Endometrial microvascular endothelial cells (primary cell): ENCODE measurements around the gene CRADD. TPM values are rescaled to one million over a fixed set of nuclear protein-coding genes. Genes with fewer than 3 reads are reported as not detected.

ENCODE experiments used
- in situ Hi-C: cut with HindIII; loops from 2 replicates; pipeline ENCODE4 v1.10.0; 2017; ENCODE audit warnings: low sequenced_read_pairs, low pct_unique_long_range_greater_than_20kb; ENCODE audit errors: inconsistent ontology term
- total RNA-seq: library from RNA; depleted of rRNA; stranded (reverse); fragments of >200 nt; gene quantifications from one replicate; pipeline ENCODE4 v1.2.3, GENCODE V29; 2015; ENCODE audit errors: inconsistent ontology term

CRADD gene
- total RNA-seq, 1 donor from 2014 or later: 28.3 TPM

GRCh38 chr12:93896427-93896826, 219.3 kb downstream of the CRADD start:
- in situ Hi-C loops: no loop called here

DNA sequence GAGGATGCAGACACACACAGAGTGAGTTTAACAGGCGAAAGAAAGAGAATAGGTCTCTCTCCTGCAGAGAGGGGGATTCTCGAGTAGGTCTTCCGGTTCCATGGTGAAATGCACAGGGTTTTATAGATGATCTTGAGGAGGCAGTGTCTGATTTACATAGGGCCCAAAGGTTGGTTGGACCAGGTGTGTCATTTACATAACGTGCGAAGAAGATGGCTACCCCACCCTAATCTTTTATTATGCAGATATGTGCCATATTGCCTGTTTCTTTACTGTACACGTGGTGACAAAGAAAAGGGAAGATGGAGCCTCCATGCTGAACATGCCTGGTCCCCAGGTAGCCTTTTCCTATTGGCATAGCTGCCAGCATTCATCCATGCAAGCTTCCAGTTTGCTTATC, 219.8 kb downstream of the CRADD start:
- in situ Hi-C loops: no loop called here

GRCh38 chr12:93901739-93902138, 224.6 kb downstream of the CRADD start:
- in situ Hi-C loops: no loop called here

GRCh38 chr12:93902192-93902591, 225.0 kb downstream of the CRADD start:
- in situ Hi-C loops: no loop called here

DNA sequence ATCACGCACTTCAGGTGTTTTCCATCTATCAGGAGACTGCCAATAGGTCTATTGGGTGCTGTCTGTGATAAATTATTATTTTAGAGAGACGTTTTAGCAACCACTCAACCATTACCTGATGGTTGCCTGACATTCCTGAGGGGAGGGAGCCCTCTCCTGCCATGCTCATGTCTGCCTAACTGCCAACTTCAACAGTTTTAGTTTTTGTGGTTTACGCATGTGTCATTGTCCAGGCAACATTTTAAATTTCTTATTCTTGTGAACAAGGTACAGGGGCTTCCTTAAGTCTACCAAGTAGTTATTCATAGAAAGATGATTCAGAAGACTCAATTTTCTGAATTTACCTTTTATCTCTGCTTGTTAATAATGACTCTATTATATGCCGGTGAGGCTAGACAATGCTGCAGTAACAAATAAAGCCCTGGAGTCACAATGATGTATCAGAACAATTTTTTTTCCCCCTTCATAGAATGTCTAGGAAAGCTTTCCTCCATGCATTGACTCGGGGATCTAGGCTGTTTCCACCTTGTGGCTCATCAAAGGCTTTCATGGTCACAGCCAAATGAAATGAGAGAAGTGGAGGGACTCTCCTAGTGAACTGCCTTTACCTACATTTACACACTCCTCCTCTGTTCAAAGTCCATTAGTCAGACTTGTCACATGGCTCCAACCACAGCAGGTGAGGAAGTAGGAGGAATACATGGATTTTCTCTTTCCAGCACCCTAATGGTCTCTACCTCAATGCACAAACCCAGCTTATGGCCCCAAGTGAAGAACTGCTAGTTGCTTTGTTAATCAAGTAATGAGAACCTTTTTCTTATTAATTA, 225.8 kb downstream of the CRADD start:
- in situ Hi-C loops: no loop called here

GRCh38 chr12:93904124-93904523, 226.9 kb downstream of the CRADD start:
- in situ Hi-C loops: no loop called here

GRCh38 chr12:93908264-93908663, 231.1 kb downstream of the CRADD start:
- in situ Hi-C loops: no loop called here

- in situ Hi-C loops: no loop called here
These were observed 231.8 kb downstream of the CRADD start for GRCh38 chr12:93908846-93909567.

DNA sequence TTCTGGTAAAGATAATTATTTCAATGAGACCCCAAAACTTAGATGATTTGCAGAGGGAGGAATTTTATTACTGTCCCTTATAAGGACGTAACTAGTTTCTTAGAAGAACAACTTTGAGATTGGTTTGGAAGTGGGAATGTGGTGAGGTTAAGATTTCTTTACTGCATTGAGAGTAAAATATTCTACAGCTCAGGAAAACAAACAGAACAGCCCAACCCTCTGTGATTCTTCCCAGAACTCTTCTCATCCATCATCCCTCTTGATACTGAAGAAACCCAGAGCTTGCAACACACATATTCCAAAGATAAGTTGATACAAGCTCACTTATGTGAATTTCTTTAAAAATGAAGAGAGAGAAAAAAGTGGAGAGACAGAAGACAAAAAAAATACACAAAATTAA, 234.2 kb downstream of the CRADD start:
- in situ Hi-C loops: no loop called here

DNA sequence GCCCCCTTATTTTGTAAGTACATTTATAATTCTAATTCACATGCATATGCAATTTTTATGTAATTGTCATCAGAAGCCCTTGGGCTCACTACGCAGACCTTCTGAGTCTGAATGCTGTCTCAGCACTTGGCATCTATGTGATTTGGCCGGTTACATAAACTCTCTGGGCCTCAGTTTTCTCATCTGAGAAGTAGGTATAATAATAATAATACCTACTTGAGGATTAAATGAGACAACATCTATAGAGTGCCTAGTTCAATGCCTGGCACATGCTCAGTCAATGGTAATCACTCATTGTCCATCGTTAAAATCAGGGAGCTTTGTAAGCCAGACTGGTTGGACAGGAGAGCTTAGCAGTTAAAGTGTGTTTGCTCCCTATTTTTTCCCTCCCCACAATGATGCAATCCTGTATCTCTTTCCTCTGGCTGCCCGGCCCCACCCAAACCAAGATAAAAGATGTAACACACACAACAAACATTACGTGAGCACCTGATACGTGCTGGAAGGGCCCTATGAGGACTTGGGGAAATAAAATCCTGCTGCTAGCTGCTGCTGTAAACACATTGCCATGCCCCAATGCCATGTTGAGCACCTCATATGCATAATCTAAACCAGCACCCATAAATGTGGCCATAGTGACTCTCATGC, 235.0 kb downstream of the CRADD start:
- in situ Hi-C loops: no loop called here

GRCh38 chr12:93913845-93914244, 236.7 kb downstream of the CRADD start:
- in situ Hi-C loops: no loop called here

DNA sequence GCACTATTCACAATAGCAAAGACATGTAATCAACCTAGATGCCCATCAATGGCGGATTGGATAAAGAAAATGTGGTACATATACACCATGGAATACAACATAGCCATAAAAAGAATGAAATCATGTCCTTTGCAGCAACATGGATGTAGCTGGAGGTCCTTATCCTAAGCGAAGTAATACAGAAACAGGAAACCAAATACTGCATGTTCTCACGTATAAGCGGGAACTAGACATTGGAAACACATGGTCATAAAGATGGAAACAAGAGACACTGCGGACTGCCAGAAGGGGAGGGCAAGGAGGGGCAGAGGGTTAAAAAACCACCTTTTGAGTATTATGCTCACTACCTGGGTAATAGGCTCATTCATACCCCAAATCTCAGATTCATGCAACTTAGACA, 237.1 kb downstream of the CRADD start:
- in situ Hi-C loops: no loop called here

DNA sequence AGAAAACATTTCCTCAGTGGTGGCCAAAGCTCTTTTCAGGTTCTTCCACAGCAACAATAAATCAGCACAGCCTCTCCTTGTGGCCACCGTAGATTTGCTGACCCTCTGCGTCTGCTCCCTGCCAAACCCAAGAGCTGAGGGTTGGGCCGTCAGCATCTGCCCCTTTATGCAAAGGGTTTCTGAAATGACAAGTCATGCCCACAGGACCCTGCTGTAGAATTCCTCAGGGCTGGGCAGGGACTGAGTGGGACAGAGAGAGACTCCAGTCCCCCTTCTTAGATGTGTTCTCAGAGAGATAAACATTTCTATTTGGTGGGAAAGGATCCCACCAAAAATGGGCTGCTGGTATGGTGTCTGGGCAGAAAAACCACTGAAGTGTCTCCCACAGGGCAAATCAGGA, 238.2 kb downstream of the CRADD start:
- in situ Hi-C loops: no loop called here

- in situ Hi-C loops: no loop called here
These were observed 239.2 kb downstream of the CRADD start for GRCh38 chr12:93916402-93916801.

GRCh38 chr12:93918262-93918661, 241.1 kb downstream of the CRADD start:
- in situ Hi-C loops: no loop called here

DNA sequence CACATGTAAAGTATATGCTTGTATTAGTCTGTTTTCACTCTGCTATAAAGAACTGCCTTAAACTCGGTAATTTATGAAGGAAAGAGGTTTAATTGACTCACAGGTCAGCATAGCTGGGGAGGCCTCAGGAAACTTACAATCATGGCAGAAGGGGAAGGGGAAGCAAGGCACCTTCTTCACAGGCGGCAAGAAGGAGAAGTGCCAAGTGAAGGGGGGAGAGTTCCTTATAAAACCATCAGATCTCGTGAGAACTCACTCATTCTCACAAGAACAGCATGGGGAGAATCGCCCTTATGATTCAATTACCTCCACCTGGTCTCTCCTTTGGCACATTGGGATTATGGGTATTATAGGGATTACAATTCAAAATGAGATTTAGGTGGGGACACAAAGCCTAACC, 241.7 kb downstream of the CRADD start:
- in situ Hi-C loops: no loop called here

DNA sequence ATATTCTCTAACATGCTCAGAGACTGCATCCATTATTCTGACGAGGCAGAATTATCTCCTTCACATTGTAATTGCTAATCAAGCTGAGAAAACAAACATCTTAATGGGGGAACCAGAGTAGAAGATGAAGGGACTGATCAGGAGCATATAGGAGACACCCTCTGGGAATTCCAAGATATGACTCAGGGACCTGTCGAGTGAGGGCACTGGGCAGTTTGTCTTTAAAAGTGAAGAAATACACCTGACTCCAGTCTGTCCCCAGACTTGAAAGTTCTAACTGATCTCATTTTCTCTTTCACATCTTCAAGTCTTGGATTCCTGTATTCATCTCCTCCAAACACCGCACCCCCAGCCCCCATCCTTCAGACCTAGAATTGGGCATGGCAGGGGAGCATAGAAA, 244.3 kb downstream of the CRADD start:
- in situ Hi-C loops: no loop called here

- in situ Hi-C loops: no loop called here
These were observed 245.4 kb downstream of the CRADD start for GRCh38 chr12:93922583-93923006.

DNA sequence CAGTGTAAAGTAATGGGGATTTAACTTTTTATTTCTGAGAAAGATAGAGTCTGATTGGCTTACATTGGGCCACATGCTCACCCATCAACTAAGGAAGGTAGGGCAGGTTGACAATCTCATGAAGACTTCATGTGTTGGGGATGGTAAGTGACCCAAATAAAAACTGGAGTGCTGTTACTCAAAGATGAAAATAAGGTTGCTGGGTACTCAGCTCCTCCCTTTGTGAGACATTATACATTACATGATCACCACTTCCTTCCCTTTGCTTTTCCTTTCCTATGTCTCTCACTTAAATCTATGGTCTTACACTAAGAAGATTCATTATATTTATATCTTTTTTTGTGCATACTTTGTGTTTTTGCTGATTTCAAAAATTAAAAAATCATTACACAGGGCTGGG, 247.2 kb downstream of the CRADD start:
- in situ Hi-C loops: no loop called here
